KOPT-K1 (cell line): ENCODE results near the gene NFRKB.
"Not testable (repeated sequence)": the region's sequence is repeated elsewhere in the genome, so short reads cannot be mapped to it uniquely, and the experiment has no call there.

Experiments
- H3K27ac ChIP-seq: fragments of 200-600 bp; sonication (generic); 2 replicates; pipeline ENCODE4 v1.5.1; 2016; ENCODE audit warnings: antibody characterized with exemption, mild to moderate bottlenecking, low read depth, low read length; ENCODE audit not compliant: poor library complexity, severe bottlenecking
- H3K36me3 ChIP-seq: fragments of 200-600 bp; sonication (generic); 2 replicates; pipeline ENCODE4 v1.5.1; 2017; ENCODE audit warnings: antibody characterized with exemption, mild to moderate bottlenecking, low read length, moderate library complexity; ENCODE audit not compliant: insufficient read depth
- H3K9me3 ChIP-seq: fragments of 200-600 bp; sonication (generic); 2 replicates; pipeline ENCODE4 v1.5.1; 2017; ENCODE audit warnings: antibody characterized with exemption, low read length, mild to moderate bottlenecking; ENCODE audit not compliant: insufficient read depth, poor library complexity, severe bottlenecking

Gene NFRKB

GRCh38 chr11:129865701-129866100 lies 29.7 kb downstream of the NFRKB start:
- peaks cover 98% of the 10 kb centered on the region for H3K36me3 ChIP-seq
- H3K9me3 ChIP-seq = no peaks in the 10 kb centered on the region
- no peak overlapping the region for H3K27ac ChIP-seq

- Histone ChIP-seq H3K27ac (no peak overlapping the region), H3K9me3 (no peaks in the 10 kb centered on the region), H3K36me3 (peaks cover 98% of the 10 kb centered on the region)
Measured at GRCh38 chr11:129864811-129865210, 30.6 kb downstream of the NFRKB start.

- Histone ChIP-seq H3K36me3 (peaks cover 91% of the 10 kb centered on the region), H3K27ac (no peak overlapping the region), H3K9me3 (no peaks in the 10 kb centered on the region)
Measured at GRCh38 chr11:129861702-129862522, 33.5 kb downstream of the NFRKB start.

GRCh38 chr11:129856036-129856435 lies 39.3 kb downstream of the NFRKB start:
- Histone ChIP-seq H3K9me3 (no peaks in the 10 kb centered on the region), H3K27ac (no peak overlapping the region), H3K36me3 (peaks cover 34% of the 10 kb centered on the region)

GRCh38 chr11:129855086-129855485 lies 40.3 kb downstream of the NFRKB start:
- Histone ChIP-seq H3K27ac (no peak overlapping the region), H3K36me3 (peaks cover 25% of the 10 kb centered on the region), H3K9me3 (no peaks in the 10 kb centered on the region)

- Histone ChIP-seq H3K36me3 (peaks cover 18% of the 10 kb centered on the region), H3K9me3 (no peaks in the 10 kb centered on the region), H3K27ac (no peak overlapping the region)
Measured at GRCh38 chr11:129854232-129854805, 41.1 kb downstream of the NFRKB start.

GRCh38 chr11:129853518-129854231 lies 41.7 kb downstream of the NFRKB start:
- H3K27ac ChIP-seq = no peak overlapping the region
- H3K36me3 ChIP-seq = peaks cover 11% of the 10 kb centered on the region; the same call in 1 of the 2 replicates

GRCh38 chr11:129852125-129852740 lies 43.1 kb downstream of the NFRKB start:
- H3K36me3 ChIP-seq = no peaks in the 10 kb centered on the region
- H3K27ac ChIP-seq = no peak overlapping the region
- H3K9me3 ChIP-seq = no peaks in the 10 kb centered on the region

More at GRCh38 chr11:129853518-129854231, 41.7 kb downstream of the NFRKB start:
- no peaks in the 10 kb centered on the region for H3K9me3 ChIP-seq

GRCh38 chr11:129849447-129850130 lies 45.8 kb downstream of the NFRKB start:
- Histone ChIP-seq H3K36me3 (no peaks in the 10 kb centered on the region), H3K9me3 (no peaks in the 10 kb centered on the region), H3K27ac (no peak overlapping the region)

- H3K27ac ChIP-seq, H3K9me3 ChIP-seq, H3K36me3 ChIP-seq: not testable (repeated sequence)
Measured at GRCh38 chr11:129847361-129847760, 48.0 kb downstream of the NFRKB start.

GRCh38 chr11:129846508-129847335 lies 48.7 kb downstream of the NFRKB start:
- H3K27ac ChIP-seq = no peak overlapping the region
- H3K9me3 ChIP-seq = no peaks in the 10 kb centered on the region
- no peaks in the 10 kb centered on the region for H3K36me3 ChIP-seq
